GM21526 (cell line): Measurements from ENCODE around the gene ADAMTSL5.

Experiments used
- ATAC-seq: cut with Tn5 transposase; IDR thresholded peaks from one replicate; pipeline ENCODE4 v1.9.1; 2021; ENCODE audit warnings: moderate library complexity; ENCODE audit not compliant: unreplicated experiment, low FRiP score

Gene ADAMTSL5

GRCh38 chr19:1469255-1470054 lies 43.4 kb downstream of the ADAMTSL5 start:
- no peak for ATAC-seq

DNA sequence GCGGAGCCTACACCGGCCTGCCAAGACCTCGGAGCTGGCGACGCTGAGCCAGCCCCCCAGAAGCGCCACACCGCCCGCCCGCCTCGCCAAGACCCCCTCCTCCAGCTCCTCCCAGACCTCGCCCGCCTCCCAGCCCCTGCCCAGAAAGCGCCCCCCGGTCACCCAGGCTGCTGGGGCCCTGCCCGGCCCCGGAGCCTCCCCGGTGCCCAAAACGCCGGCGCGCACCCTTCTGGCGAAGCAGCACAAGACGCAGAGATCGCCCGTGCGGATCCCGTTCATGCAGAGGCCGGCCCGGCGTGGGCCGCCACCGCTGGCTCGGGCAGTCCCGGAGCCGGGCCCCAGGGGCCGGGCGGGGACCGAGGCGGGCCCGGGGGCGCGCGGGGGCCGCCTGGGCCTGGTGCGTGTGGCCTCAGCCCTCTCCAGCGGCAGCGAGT lies 44.0 kb downstream of the ADAMTSL5 start:
- no peak for ATAC-seq

GRCh38 chr19:1468274-1468820 lies 44.5 kb downstream of the ADAMTSL5 start:
- ATAC-seq = no peak

DNA sequence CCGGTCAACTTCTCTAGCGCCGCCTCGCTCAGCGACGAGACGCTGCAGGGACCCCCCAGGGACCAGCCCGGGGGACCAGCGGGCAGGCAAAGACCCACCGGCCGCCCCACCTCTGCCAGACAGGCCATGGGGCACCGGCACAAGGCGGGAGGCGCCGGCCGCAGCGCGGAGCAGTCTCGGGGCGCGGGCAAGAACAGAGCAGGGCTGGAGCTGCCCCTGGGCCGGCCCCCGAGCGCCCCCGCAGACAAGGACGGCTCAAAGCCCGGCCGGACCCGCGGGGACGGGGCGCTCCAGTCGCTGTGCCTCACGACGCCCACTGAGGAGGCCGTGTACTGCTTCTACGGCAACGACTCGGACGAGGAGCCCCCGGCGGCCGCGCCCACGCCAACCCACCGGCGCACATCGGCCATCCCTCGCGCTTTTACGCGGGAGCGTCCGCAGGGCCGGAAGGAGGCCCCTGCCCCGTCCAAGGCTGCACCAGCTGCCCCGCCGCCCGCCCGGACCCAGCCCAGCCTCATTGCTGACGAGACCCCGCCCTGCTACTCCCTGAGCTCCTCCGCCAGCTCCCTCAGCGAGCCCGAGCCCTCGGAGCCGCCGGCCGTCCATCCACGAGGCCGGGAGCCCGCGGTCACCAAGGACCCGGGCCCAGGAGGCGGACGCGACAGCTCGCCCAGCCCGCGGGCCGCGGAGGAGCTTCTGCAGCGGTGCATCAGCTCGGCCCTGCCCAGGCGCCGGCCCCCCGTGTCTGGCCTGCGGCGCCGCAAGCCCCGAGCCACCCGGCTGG lies 45.1 kb downstream of the ADAMTSL5 start:
- no peak for ATAC-seq

DNA sequence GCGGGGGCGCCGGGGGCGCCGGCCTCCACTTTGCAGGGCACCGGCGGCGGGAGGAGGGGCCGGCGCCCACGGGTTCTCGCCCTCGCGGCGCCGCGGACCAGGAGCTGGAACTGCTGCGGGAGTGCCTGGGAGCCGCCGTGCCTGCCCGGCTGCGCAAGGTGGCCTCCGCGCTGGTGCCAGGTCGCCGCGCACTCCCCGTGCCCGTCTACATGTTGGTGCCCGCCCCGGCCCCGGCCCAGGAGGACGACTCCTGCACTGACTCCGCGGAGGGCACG lies 45.7 kb downstream of the ADAMTSL5 start:
- no peak for ATAC-seq

GRCh38 chr19:1466461-1467214 lies 46.2 kb downstream of the ADAMTSL5 start:
- no peak for ATAC-seq

- ATAC-seq = no peak
Measured at GRCh38 chr19:1466018-1466460, 46.8 kb downstream of the ADAMTSL5 start.

- no peak for ATAC-seq
Measured at GRCh38 chr19:1465191-1466016, 47.4 kb downstream of the ADAMTSL5 start.

- ATAC-seq = no peak
Measured at GRCh38 chr19:1461862-1462261, 51.0 kb downstream of the ADAMTSL5 start.

- no peak for ATAC-seq
Measured at GRCh38 chr19:1460033-1460995, 52.5 kb downstream of the ADAMTSL5 start.

DNA sequence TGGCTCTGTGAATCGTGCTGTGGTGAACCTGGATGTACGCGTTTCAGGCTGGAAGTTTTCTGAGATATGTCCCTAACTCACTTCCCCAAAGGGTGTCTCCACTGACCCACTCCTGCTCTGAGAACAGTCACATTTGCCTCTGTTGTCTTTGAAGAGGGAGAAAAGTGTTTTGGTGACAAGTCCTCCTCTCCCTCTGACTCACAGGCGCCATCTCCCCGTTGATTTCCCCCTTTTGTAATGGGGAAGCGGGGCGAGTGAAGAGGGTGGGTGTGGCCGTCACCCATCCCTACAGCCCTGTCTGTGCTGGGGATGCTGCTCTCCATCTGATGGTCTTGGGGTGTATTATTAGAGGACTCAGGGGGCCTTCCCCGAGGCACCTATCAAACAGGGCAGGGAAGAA lies 53.3 kb downstream of the ADAMTSL5 start:
- no peak for ATAC-seq

GRCh38 chr19:1457892-1458291 lies 54.9 kb downstream of the ADAMTSL5 start:
- no peak for ATAC-seq

GRCh38 chr19:1457031-1457739 lies 55.6 kb downstream of the ADAMTSL5 start:
- no peak for ATAC-seq

GRCh38 chr19:1456121-1456900 lies 56.5 kb downstream of the ADAMTSL5 start:
- no peak for ATAC-seq

DNA sequence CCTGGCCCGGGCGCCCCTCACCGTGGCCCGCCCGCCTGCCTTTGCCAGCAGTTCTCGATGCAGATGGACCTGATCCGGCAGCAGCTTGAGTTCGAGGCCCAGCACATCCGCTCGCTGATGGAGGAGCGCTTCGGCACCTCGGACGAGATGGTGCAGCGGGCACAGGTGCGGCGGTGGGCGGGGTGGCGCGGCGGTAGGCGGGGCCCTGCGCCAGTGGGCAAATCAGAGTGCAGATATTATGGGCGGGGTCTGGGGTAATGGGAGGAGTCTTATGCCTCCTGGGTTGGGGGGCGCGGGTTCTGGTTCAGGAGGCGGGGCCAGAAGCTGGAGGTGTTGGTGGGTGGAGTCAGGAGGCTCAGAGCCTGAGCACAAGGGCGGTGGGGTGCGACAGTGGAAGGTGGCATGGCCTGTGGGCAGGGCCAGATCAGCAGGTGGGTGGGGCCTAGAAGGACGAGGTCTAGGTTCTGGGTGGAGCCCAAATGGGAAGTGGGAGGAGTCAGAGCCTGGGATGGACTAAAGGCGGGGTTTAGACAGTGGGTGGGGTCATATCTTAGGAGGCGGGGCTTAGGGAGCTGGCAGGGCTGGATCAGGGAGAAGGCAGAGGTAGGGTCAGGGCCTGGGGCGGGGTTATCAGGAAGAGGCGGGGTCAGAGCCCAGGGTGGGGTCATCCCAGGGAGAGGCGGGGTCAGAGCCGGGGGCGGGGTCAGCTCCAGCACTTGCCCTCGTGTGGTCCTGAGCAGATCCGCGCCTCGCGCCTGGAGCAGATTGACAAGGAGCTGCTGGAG lies 57.3 kb downstream of the ADAMTSL5 start:
- no peak for ATAC-seq
